Parathyroid adenoma (tissue), 2 donors: Measurements from ENCODE around the gene JMJD4.

Experiments used
- H2AFZ ChIP-seq: fragments of 300-600 bp; sonication (generic); one replicate; pipeline ENCODE4 v1.7.0; 2017; ENCODE audit warnings: antibody characterized with exemption, mild to moderate bottlenecking
- H3K27ac ChIP-seq: fragments of 300-600 bp; sonication (generic); one replicate; pipeline ENCODE4 v1.7.0; 2017
- H3K27me3 ChIP-seq: fragments of 300-600 bp; sonication (generic); one replicate; pipeline ENCODE4 v1.7.0; 2017; ENCODE audit warnings: low read length; ENCODE audit not compliant: control insufficient read depth, insufficient read depth
- H3K36me3 ChIP-seq: fragments of 300-600 bp; sonication (generic); one replicate; pipeline ENCODE4 v1.7.0; 2017; ENCODE audit warnings: low read length; ENCODE audit not compliant: control insufficient read depth, insufficient read depth
- H3K4me1 ChIP-seq: fragments of 300-600 bp; sonication (generic); one replicate; pipeline ENCODE4 v1.7.0; 2017; ENCODE audit warnings: control low read depth
- H3K4me2 ChIP-seq: fragments of 300-600 bp; sonication (generic); one replicate; pipeline ENCODE4 v1.7.0; 2017; ENCODE audit warnings: low read length
- H3K4me3 ChIP-seq: fragments of 300-600 bp; sonication (generic); one replicate; pipeline ENCODE4 v1.7.0; 2017; ENCODE audit warnings: low read depth, low read length
- H3K79me2 ChIP-seq: fragments of 300-600 bp; sonication (generic); one replicate; pipeline ENCODE4 v1.7.0; 2017; ENCODE audit warnings: control low read depth
- H3K9ac ChIP-seq: fragments of 300-600 bp; sonication (generic); one replicate; pipeline ENCODE4 v1.7.0; 2017; ENCODE audit warnings: mild to moderate bottlenecking
- H3K9me3 ChIP-seq: fragments of 300-600 bp; sonication (generic); one replicate; pipeline ENCODE4 v1.7.0; 2017; ENCODE audit warnings: low read length; ENCODE audit not compliant: control insufficient read depth
- CTCF ChIP-seq: fragments of 300-600 bp; sonication (generic); IDR thresholded peaks from one replicate; pipeline ENCODE4 v1.7.0; 2017; ENCODE audit warnings: antibody characterized with exemption, mild to moderate bottlenecking
- donor health status: primary hyperparathyroidism.

Gene JMJD4, protein sequence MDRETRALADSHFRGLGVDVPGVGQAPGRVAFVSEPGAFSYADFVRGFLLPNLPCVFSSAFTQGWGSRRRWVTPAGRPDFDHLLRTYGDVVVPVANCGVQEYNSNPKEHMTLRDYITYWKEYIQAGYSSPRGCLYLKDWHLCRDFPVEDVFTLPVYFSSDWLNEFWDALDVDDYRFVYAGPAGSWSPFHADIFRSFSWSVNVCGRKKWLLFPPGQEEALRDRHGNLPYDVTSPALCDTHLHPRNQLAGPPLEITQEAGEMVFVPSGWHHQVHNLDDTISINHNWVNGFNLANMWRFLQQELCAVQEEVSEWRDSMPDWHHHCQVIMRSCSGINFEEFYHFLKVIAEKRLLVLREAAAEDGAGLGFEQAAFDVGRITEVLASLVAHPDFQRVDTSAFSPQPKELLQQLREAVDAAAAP

DNA sequence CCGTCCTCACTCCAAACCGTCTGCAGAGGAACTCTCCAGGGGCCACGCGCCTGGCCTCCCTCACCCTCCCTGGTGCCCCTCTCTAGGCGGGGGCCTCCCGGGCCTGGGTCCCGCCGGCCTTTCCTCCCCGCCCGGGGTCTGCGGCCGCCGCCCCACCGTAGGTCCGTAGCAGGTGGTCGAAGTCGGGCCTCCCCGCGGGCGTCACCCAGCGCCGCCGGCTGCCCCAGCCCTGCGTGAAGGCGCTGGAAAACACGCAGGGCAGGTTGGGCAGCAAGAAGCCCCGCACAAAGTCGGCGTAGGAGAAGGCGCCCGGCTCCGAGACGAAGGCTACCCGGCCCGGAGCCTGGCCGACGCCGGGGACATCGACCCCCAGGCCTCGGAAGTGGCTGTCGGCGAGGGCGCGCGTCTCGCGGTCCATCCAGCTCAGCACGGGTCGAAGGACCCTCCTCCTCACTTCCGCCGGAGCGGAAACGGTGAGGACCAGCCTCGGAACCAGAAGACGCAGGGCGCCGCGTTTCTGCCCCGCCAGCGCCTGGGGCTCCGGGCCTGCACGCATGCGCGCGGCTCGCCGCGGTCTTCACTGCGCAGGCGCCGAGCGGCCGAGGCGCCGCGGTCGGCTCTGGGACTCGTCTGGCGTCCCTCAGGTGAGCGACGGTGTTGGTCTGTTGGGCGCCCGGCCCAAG is at the start of gene JMJD4, which contains the start of gene SNAP47:
JMJD4 (minus strand) TSS at position 447 of the 683 bp plus-strand sequence; CDS start at position 418, 29 bp downstream.
SNAP47 (plus strand) TSS at position 580 of the 683 bp plus-strand sequence. CDS start 12,302 bp downstream, outside the sequence.
- Histone ChIP-seq H3K9me3 (no peaks in the 10 kb centered on the region), H3K9ac (peak within 1 kb of the TSS; percentile 67), H3K4me2 (peak within 1 kb of the TSS; percentile 84), H2AFZ (peak within 1 kb of the TSS; percentile 94), H3K27ac (peak within 1 kb of the TSS; percentile 72), H3K4me1 (peaks cover 7% of the 10 kb centered on the region), H3K36me3 (no peaks in the 10 kb centered on the region), H3K27me3 (no peaks in the 10 kb centered on the region), H3K4me3 (peak within 1 kb of the TSS; percentile 76), H3K79me2 (peaks cover 18% of the 10 kb centered on the region)
- TF ChIP-seq CTCF = no peak

- no peak for TF ChIP-seq CTCF
- peaks cover 2% of the 10 kb centered on the region for H3K4me1 ChIP-seq
- H3K79me2 ChIP-seq = no peaks in the 10 kb centered on the region
These were observed 47.1 kb upstream of the JMJD4 start for GRCh38 chr1:227782226-227782625.

DNA sequence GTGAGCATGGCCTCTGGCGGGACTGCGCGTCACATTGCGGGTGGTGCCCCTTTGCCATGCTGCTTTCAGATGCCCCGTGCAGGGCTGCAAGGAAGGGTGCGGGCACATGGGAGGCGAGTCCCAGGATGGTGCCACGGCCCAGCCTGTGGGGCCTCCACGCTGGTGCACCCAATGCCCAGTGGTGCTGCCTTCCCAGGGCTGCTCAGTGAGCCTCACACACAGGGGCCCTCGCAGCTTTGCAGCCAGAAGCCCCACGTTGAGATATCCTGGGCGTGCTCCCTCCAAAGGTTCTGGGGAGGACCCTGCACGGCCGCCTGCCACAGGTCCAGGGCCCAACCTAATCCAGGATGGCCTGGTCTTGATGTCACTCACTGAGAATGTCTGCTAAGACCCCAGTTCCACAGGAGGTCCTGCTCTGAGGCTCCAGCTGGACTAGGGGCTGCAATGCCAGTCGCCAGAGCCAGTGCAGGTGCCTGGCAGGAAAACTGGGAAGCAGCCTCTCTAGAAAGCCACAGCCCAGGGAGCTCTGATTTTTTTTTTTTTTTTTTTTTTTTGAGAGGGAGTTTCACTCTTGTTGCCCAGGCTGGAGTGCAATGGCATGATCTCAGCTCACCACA is 46.3 kb upstream of the JMJD4 start:
- Histone ChIP-seq H3K4me3 (no peak overlapping the region), H3K79me2 (no peaks in the 10 kb centered on the region), H3K9me3 (no peaks in the 10 kb centered on the region), H3K9ac (no peak overlapping the region), H2AFZ (no peak overlapping the region), H3K27ac (no peak overlapping the region), H3K4me2 (no peak overlapping the region), H3K36me3 (no peaks in the 10 kb centered on the region), H3K4me1 (no peaks in the 10 kb centered on the region), H3K27me3 (no peaks in the 10 kb centered on the region)
- no peak for TF ChIP-seq CTCF

More at GRCh38 chr1:227782226-227782625, 47.1 kb upstream of the JMJD4 start:
- Histone ChIP-seq H3K27me3 (no peaks in the 10 kb centered on the region), H3K4me2 (no peak overlapping the region), H3K4me3 (no peak overlapping the region), H3K27ac (no peak overlapping the region), H3K9ac (no peak overlapping the region), H3K36me3 (no peaks in the 10 kb centered on the region), H3K9me3 (no peaks in the 10 kb centered on the region), H2AFZ (no peak overlapping the region)

GRCh38 chr1:227780101-227781044 is 45.3 kb upstream of the JMJD4 start:
- Histone ChIP-seq H3K4me1 (no peaks in the 10 kb centered on the region), H2AFZ (no peak overlapping the region), H3K9ac (no peak overlapping the region), H3K27ac (no peak overlapping the region), H3K9me3 (no peaks in the 10 kb centered on the region), H3K4me3 (no peak overlapping the region), H3K4me2 (no peak overlapping the region), H3K36me3 (no peaks in the 10 kb centered on the region), H3K79me2 (no peaks in the 10 kb centered on the region), H3K27me3 (no peaks in the 10 kb centered on the region)
- no peak for TF ChIP-seq CTCF
